ENCODE data around the gene DOLPP1. TPM values are rescaled to one million over a fixed set of nuclear protein-coding genes. Genes with fewer than 3 reads are reported as not detected.

DOLPP1 gene
- polyA plus RNA-seq, 3 donors, result 5.4 to 6.6 (median 5.9) TPM

GRCh38 chr9:129052592-129052991, 28.3 kb upstream of the DOLPP1 start:
- Histone ChIP-seq H2AFZ (ENCODE audit: insufficient read depth, low read depth, low read length, poor library complexity, severe bottlenecking) (no peak overlapping the region), H4K20me1 (ENCODE audit: insufficient read depth, low read length) (no peaks in the 10 kb centered on the region), H3K4me2 (replicated peaks; ENCODE audit: extremely low read depth, low read length, poor library complexity, severe bottlenecking) (no peak overlapping the region), H3K9ac (ENCODE audit: insufficient read depth, low read length, poor library complexity, severe bottlenecking) (no peak overlapping the region), H3K27me3 (ENCODE audit: control insufficient read depth in 2 of 2, insufficient read depth in 2 of 2, low read length in 2 of 2) (no peaks in the 10 kb centered on the region), H3K27ac (ENCODE audit: low read depth in 1 of 2, low read length in 2 of 2) (no peak overlapping the region), H3K36me3 (replicated peaks in 1 of 2; ENCODE audit: control insufficient read depth in 1 of 2, insufficient read depth in 2 of 2, low read length in 2 of 2) (peaks cover 54 to 71% of the 10 kb centered on the region in 2 donors), H3K4me1 (ENCODE audit: control insufficient read depth in 1 of 2, insufficient read depth in 2 of 2, low read length in 2 of 2) (no peaks in the 10 kb centered on the region), H3K9me3 (replicated peaks in 1 of 2; ENCODE audit: control insufficient read depth in 1 of 2, insufficient read depth in 1 of 2, low read length in 2 of 2) (no peaks in the 10 kb centered on the region), H3K79me2 (ENCODE audit: insufficient read depth, low read length) (no peaks in the 10 kb centered on the region), H3K4me3 (replicated peaks in 1 of 3; ENCODE audit: low read depth in 2 of 3, low read length in 3 of 3) (no peak overlapping the region)
- no peaks in the 10 kb centered on the region for H3K27me3 Mint-ChIP-seq (ENCODE audit: low read depth in 3 of 3)
- intact Hi-C loops (cut with micrococcal nuclease), result no loop called here
- no peaks in the 10 kb centered on the region for H3K9me3 Mint-ChIP-seq
- no peak overlapping the region for H3K4me3 Mint-ChIP-seq
- H3K27ac Mint-ChIP-seq, result peak overlapping the region in 1 of 7 donors; percentile 28
- peaks cover 45 to 87% of the 10 kb centered on the region in 2 donors for H3K36me3 Mint-ChIP-seq
- peaks cover 4% of the 10 kb centered on the region for H3K4me1 Mint-ChIP-seq
- 100% methylated on average over 3 of the region's 8 CpGs for WGBS (ENCODE audit: insufficient coverage)
- no peak for TF ChIP-seq CTCF (IDR thresholded peaks at IDR 0.05)
- no peak for DNase-seq

- Histone ChIP-seq H3K27me3 (ENCODE audit: control insufficient read depth in 2 of 2, insufficient read depth in 2 of 2, low read length in 2 of 2) (no peaks in the 10 kb centered on the region), H3K4me1 (ENCODE audit: control insufficient read depth in 1 of 2, insufficient read depth in 2 of 2, low read length in 2 of 2) (peaks cover 2 to 4% of the 10 kb centered on the region in 2 donors), H3K9me3 (replicated peaks in 1 of 2; ENCODE audit: control insufficient read depth in 1 of 2, insufficient read depth in 1 of 2, low read length in 2 of 2) (no peaks in the 10 kb centered on the region), H4K20me1 (ENCODE audit: insufficient read depth, low read length) (no peaks in the 10 kb centered on the region), H3K36me3 (replicated peaks in 1 of 2; ENCODE audit: control insufficient read depth in 1 of 2, insufficient read depth in 2 of 2, low read length in 2 of 2) (peaks cover 49 to 67% of the 10 kb centered on the region in 2 donors), H3K27ac (ENCODE audit: low read depth in 1 of 2, low read length in 2 of 2) (no peak overlapping the region), H3K4me3 (replicated peaks in 1 of 3; ENCODE audit: low read depth in 2 of 3, low read length in 3 of 3) (no peak overlapping the region), H3K79me2 (ENCODE audit: insufficient read depth, low read length) (no peaks in the 10 kb centered on the region), H2AFZ (ENCODE audit: insufficient read depth, low read depth, low read length, poor library complexity, severe bottlenecking) (no peak overlapping the region), H3K4me2 (replicated peaks; ENCODE audit: extremely low read depth, low read length, poor library complexity, severe bottlenecking) (no peak overlapping the region), H3K9ac (ENCODE audit: insufficient read depth, low read length, poor library complexity, severe bottlenecking) (no peak overlapping the region)
- no peak for DNase-seq
- Mint-ChIP-seq H3K27me3 (ENCODE audit: low read depth in 3 of 3) (no peaks in the 10 kb centered on the region), H3K36me3 (peaks cover 42 to 83% of the 10 kb centered on the region in 2 donors), H3K4me1 (peaks cover 8% of the 10 kb centered on the region), H3K4me3 (no peak overlapping the region), H3K9me3 (no peaks in the 10 kb centered on the region), H3K27ac (no peak overlapping the region)
- WGBS (ENCODE audit: insufficient coverage), result 95% methylated on average over 3 of the region's 6 CpGs
- TF ChIP-seq CTCF (IDR thresholded peaks at IDR 0.05), result no peak
- intact Hi-C loops (cut with micrococcal nuclease), result no loop called here
Observed at GRCh38 chr9:129053020-129053419, 27.9 kb upstream of the DOLPP1 start.
